Measurements from ENCODE around the gene DNAJC13.

The DNAJC13 gene

GRCh38 chr3:132433121-132433520 is 15.8 kb downstream of the DNAJC13 start:
- H3K27me3 ChIP-seq (ENCODE audit: insufficient read depth, poor library complexity, severe bottlenecking), result no peaks in the 10 kb centered on the region
- no peak overlapping the region for H3K4me3 ChIP-seq (replicated peaks; ENCODE audit: insufficient read depth, low read length)
- DNase-seq (ENCODE audit: low read depth in 1 of 2, low spot score in 1 of 2), result no peak
- no peak for TF ChIP-seq CTCF (IDR thresholded peaks at IDR 0.05; ENCODE audit: insufficient read depth, low read length)
- TF ChIP-seq POLR2AphosphoS5 (IDR thresholded peaks at IDR 0.05; ENCODE audit: low read depth), result no peak
- no peak for TF ChIP-seq SPI1 (IDR thresholded peaks at IDR 0.05; ENCODE audit: borderline replicate concordance, low read depth)
- TF ChIP-seq REST (IDR thresholded peaks at IDR 0.05; ENCODE audit: insufficient replicate concordance, low read depth), result no peak
- TF ChIP-seq GABPA (IDR thresholded peaks at IDR 0.05; ENCODE audit: low read depth), result no peak
- no peak overlapping the region; the same call in 1 of the 2 replicates for H3K27ac ChIP-seq (replicated peaks)

- no peak overlapping the region for H3K4me3 ChIP-seq (replicated peaks; ENCODE audit: insufficient read depth, low read length)
- no peaks in the 10 kb centered on the region for H3K27me3 ChIP-seq (ENCODE audit: insufficient read depth, poor library complexity, severe bottlenecking)
- DNase-seq (ENCODE audit: low read depth in 1 of 2, low spot score in 1 of 2), result no peak
- H3K27ac ChIP-seq (replicated peaks), result peak overlapping the region; percentile 44
- TF ChIP-seq SPI1 (IDR thresholded peaks at IDR 0.05; ENCODE audit: borderline replicate concordance, low read depth), result peak; percentile 7; the same call in 1 of the 2 replicates
- TF ChIP-seq GABPA (IDR thresholded peaks at IDR 0.05; ENCODE audit: low read depth), result no peak
These were observed 18.1 kb downstream of the DNAJC13 start for GRCh38 chr3:132435224-132435910.

GRCh38 chr3:132435911-132436425 is 18.7 kb downstream of the DNAJC13 start:
- TF ChIP-seq CTCF (IDR thresholded peaks at IDR 0.05; ENCODE audit: insufficient read depth, low read length) (no peak), POLR2AphosphoS5 (IDR thresholded peaks at IDR 0.05; ENCODE audit: low read depth) (no peak), REST (IDR thresholded peaks at IDR 0.05; ENCODE audit: insufficient replicate concordance, low read depth) (no peak), GABPA (IDR thresholded peaks at IDR 0.05; ENCODE audit: low read depth) (no peak), SPI1 (IDR thresholded peaks at IDR 0.05; ENCODE audit: borderline replicate concordance, low read depth) (peak; percentile 37; the same call in 1 of the 2 replicates)
- Histone ChIP-seq H3K27me3 (ENCODE audit: insufficient read depth, poor library complexity, severe bottlenecking) (no peaks in the 10 kb centered on the region), H3K4me3 (replicated peaks; ENCODE audit: insufficient read depth, low read length) (no peak overlapping the region), H3K27ac (replicated peaks) (peak overlapping the region; percentile 44)
- peak in 1 of 2 experiments; percentile 36 for DNase-seq (ENCODE audit: low read depth in 1 of 2, low spot score in 1 of 2)

GRCh38 chr3:132443421-132443820 is 26.1 kb downstream of the DNAJC13 start:
- H3K27me3 ChIP-seq (ENCODE audit: insufficient read depth, poor library complexity, severe bottlenecking), result no peaks in the 10 kb centered on the region
- no peak for DNase-seq (ENCODE audit: low read depth in 1 of 2, low spot score in 1 of 2)
- no peak for TF ChIP-seq GABPA (IDR thresholded peaks at IDR 0.05; ENCODE audit: low read depth)
- TF ChIP-seq CTCF (IDR thresholded peaks at IDR 0.05; ENCODE audit: insufficient read depth, low read length), result no peak
- TF ChIP-seq SPI1 (IDR thresholded peaks at IDR 0.05; ENCODE audit: borderline replicate concordance, low read depth), result no peak
- TF ChIP-seq REST (IDR thresholded peaks at IDR 0.05; ENCODE audit: insufficient replicate concordance, low read depth), result no peak
- TF ChIP-seq POLR2AphosphoS5 (IDR thresholded peaks at IDR 0.05; ENCODE audit: low read depth), result no peak
- H3K4me3 ChIP-seq (replicated peaks; ENCODE audit: insufficient read depth, low read length), result no peak overlapping the region
- H3K27ac ChIP-seq (replicated peaks), result no peak overlapping the region

Measured in HL-60 (cell line).